Measurements from ENCODE around the gene HECW1. TPM values are rescaled to one million over a fixed set of nuclear protein-coding genes. Genes with fewer than 3 reads are reported as not detected.
"Not testable (repeated sequence)": the region's sequence is repeated elsewhere in the genome, so short reads cannot be mapped to it uniquely, and the experiment has no call there.

Gene HECW1
- total RNA-seq, 4 donors from 2014 or later, result 0.09 to 0.32 (median 0.12) TPM

- DNase-seq (ENCODE audit: low spot score) (no peak), ATAC-seq (ENCODE audit: low FRiP score) (no peak)
- no peak for TF ChIP-seq CTCF (IDR thresholded peaks at IDR 0.05)
These were observed 465.1 kb downstream of the HECW1 start for GRCh38 chr7:43577485-43577951.

- TF ChIP-seq CTCF (IDR thresholded peaks at IDR 0.05), result peak in 2 of 3 donors; percentile 93 to 96
- ATAC-seq (ENCODE audit: low FRiP score) (peak; percentile 98), DNase-seq (ENCODE audit: low spot score) (peak; percentile 76)
These were observed 470.3 kb downstream of the HECW1 start, which contains the start of gene STK17A for GRCh38 chr7:43582503-43583423. STK17A (plus strand) TSS chr7:43583108; CDS start chr7:43583244, 136 bp downstream.

GRCh38 chr7:43583424-43584194 lies 471.2 kb downstream of the HECW1 start:
- no peak for TF ChIP-seq CTCF (IDR thresholded peaks at IDR 0.05)
- no peak for DNase-seq (ENCODE audit: low spot score)
- ATAC-seq (ENCODE audit: low FRiP score), result peak; percentile 24

GRCh38 chr7:43584195-43584586 lies 471.7 kb downstream of the HECW1 start:
- no peak for TF ChIP-seq CTCF (IDR thresholded peaks at IDR 0.05)
- DNase-seq (ENCODE audit: low spot score) (no peak), ATAC-seq (ENCODE audit: low FRiP score) (peak; percentile 18)

GRCh38 chr7:43584733-43585132 lies 472.3 kb downstream of the HECW1 start:
- not testable (repeated sequence) for ATAC-seq (ENCODE audit: low FRiP score); DNase-seq (ENCODE audit: low spot score)

GRCh38 chr7:43585562-43585961 lies 473.1 kb downstream of the HECW1 start:
- TF ChIP-seq CTCF (IDR thresholded peaks at IDR 0.05), result no peak
- DNase-seq (ENCODE audit: low spot score) (no peak), ATAC-seq (ENCODE audit: low FRiP score) (no peak)

GRCh38 chr7:43586251-43586900 lies 473.9 kb downstream of the HECW1 start:
- ATAC-seq (ENCODE audit: low FRiP score) (no peak), DNase-seq (ENCODE audit: low spot score) (no peak)
- no peak for TF ChIP-seq CTCF (IDR thresholded peaks at IDR 0.05)
